GM12891 (cell line): ENCODE data around the gene SLC46A3.

Source experiments
- POLR2A ChIP-seq: IDR thresholded peaks from 2 replicates; pipeline ENCODE4 v1.6.1; 2011; ENCODE audit warnings: low read depth, low read length, control low read depth
- POLR2AphosphoS5 ChIP-seq: IDR thresholded peaks from 2 replicates; pipeline ENCODE4 v1.6.1; 2011; ENCODE audit warnings: low read depth, low read length, control low read depth

DNA sequence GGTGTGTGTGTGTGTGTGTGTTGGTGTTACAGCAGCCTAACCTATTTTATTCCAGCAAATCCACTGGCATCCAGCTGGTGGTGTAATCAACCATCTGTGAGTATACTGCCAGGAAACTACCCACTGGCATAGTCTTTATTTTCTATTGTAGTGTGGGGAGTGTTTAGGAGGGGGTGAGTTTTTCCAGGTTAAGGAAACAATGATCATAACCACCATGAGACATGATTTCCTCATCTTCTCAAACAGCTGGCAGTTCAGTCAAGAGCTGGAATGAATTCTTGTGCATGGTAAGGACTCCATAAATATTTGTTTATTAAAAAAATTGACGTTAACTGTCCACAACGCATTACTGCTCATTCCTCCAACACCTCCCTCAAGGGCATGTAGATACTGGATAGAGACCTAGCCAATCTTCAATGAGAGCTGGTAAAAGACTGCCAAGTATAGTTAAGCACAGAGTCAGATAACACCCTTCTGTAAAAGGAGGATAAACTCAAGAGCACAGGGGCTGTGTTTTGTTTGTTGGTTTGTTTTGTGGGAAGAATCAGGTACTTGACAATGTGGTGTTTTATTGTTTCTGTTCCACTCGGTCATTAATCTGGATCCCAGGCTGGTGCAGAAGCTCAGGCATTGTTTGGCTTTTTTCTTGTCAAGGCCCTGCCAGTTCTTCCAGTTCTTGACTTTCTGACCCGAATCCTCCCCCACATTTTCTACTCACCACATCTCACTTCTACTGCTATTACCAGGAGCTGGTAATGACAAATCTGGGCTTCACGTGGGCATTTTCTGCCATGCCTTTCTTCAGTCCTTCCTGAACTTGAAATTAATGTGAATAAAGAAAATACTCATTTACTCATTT, 31.6 kb upstream of the SLC46A3 start:
- TF ChIP-seq POLR2AphosphoS5 (no peak), POLR2A (no peak)
